ENCODE measurements around the gene COL9A2. TPM values are rescaled to one million over a fixed set of nuclear protein-coding genes. Genes with fewer than 3 reads are reported as not detected.

Gene COL9A2
- total and polyA plus RNA-seq, 4 donors = 0.19 to 0.75 (median 0.34) TPM

DNA sequence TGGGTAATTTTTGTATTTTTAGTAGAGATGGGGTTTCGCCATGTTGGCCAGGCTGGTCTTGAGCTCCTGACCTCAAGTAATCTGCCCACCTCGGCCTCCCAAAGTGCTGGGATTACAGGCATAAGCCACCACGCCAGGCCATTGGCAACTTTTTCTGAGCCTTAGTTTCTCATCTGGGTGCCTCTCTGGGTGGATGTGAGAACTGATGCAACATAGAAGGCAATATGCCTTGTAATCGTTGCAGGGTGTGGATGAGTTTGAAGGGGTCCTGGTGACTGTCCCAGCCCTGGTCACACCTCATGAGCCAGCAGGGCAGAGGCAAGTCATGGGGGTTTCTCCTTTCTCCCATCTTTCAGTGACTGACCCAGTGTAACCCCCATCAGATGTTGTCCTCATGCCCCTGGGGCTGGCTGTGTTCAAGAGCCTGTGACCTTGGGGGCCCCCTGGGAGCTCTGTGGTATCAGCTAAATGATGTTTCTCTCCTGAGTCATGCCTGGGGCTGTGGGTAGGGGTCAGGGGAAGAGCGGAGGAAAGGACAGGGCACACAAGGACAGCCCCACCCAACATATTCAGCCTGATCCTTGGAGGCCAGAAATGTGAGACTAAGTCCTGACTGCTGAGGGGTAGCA, 3.6 kb downstream of the COL9A2 start:
- DNase-seq (ENCODE audit: low spot score) = no peak
- H3K27me3 ChIP-seq (ENCODE audit: control insufficient read depth in 4 of 4, insufficient read depth in 4 of 4, low read length in 3 of 4) = peaks cover 0 to 6% (median 2%) of the 10 kb centered on the region in 4 donors

More for the DNA sequence above, 3.6 kb downstream of the COL9A2 start:
- Histone ChIP-seq H3K36me3 (ENCODE audit: control insufficient read depth in 4 of 4, insufficient read depth in 3 of 4, low read depth in 1 of 4, low read length in 3 of 4) (no peaks in the 10 kb centered on the region), H3K4me3 (ENCODE audit: low read depth in 1 of 3, low read length in 3 of 3) (no peak overlapping the region), H3K4me1 (ENCODE audit: control insufficient read depth in 4 of 4, insufficient read depth in 4 of 4, low read length in 3 of 4) (peaks cover 10 to 21% (median 15%) of the 10 kb centered on the region in 4 donors), H3K9me3 (ENCODE audit: control insufficient read depth in 4 of 4, low read length in 3 of 4) (no peaks in the 10 kb centered on the region), H3K27ac (ENCODE audit: low read depth in 1 of 2, low read length in 2 of 2) (no peak overlapping the region), H3K9ac (ENCODE audit: low read depth in 1 of 2, low read length in 2 of 2) (no peak overlapping the region)
- WGBS = 92% methylated on average over 5 of the region's 5 CpGs
- no peak for TF ChIP-seq RAD21 (IDR thresholded peaks at IDR 0.05)
- no peak for TF ChIP-seq HNF4A (conservative IDR thresholded peaks at IDR 0.05)
- TF ChIP-seq NR2F2 (IDR thresholded peaks at IDR 0.05) = no peak
- TF ChIP-seq RXRA (IDR thresholded peaks at IDR 0.05) = no peak
- no peak for TF ChIP-seq REST (IDR thresholded peaks at IDR 0.05)
- TF ChIP-seq FOXA1 (IDR thresholded peaks at IDR 0.05) = no peak
- no peak for TF ChIP-seq YY1 (IDR thresholded peaks at IDR 0.05)
- no peak for TF ChIP-seq SP1 (IDR thresholded peaks at IDR 0.05)
- TF ChIP-seq FOXA2 (IDR thresholded peaks at IDR 0.05) = no peak
- no peak for TF ChIP-seq ATF3 (IDR thresholded peaks at IDR 0.05)
- TF ChIP-seq EGR1 (IDR thresholded peaks at IDR 0.05; ENCODE audit: low read depth in 2 of 2) = no peak
- no peak for TF ChIP-seq GABPA (IDR thresholded peaks at IDR 0.05 in 1 of 2, conservative IDR thresholded peaks at IDR 0.05 in 1 of 2)
- TF ChIP-seq, protein P1, sequence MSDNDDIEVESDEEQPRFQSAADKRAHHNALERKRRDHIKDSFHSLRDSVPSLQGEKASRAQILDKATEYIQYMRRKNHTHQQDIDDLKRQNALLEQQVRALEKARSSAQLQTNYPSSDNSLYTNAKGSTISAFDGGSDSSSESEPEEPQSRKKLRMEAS (IDR thresholded peaks at IDR 0.05) = no peak
- TF ChIP-seq JUND (IDR thresholded peaks at IDR 0.05) = no peak
- TF ChIP-seq, protein P2, sequence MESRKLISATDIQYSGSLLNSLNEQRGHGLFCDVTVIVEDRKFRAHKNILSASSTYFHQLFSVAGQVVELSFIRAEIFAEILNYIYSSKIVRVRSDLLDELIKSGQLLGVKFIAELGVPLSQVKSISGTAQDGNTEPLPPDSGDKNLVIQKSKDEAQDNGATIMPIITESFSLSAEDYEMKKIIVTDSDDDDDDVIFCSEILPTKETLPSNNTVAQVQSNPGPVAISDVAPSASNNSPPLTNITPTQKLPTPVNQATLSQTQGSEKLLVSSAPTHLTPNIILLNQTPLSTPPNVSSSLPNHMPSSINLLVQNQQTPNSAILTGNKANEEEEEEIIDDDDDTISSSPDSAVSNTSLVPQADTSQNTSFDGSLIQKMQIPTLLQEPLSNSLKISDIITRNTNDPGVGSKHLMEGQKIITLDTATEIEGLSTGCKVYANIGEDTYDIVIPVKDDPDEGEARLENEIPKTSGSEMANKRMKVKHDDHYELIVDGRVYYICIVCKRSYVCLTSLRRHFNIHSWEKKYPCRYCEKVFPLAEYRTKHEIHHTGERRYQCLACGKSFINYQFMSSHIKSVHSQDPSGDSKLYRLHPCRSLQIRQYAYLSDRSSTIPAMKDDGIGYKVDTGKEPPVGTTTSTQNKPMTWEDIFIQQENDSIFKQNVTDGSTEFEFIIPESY (IDR thresholded peaks at IDR 0.05) = no peak
- TF ChIP-seq HNF4G (IDR thresholded peaks at IDR 0.05) = no peak
- no peak for TF ChIP-seq TAF1 (conservative IDR thresholded peaks at IDR 0.05)
- TF ChIP-seq, protein P3, sequence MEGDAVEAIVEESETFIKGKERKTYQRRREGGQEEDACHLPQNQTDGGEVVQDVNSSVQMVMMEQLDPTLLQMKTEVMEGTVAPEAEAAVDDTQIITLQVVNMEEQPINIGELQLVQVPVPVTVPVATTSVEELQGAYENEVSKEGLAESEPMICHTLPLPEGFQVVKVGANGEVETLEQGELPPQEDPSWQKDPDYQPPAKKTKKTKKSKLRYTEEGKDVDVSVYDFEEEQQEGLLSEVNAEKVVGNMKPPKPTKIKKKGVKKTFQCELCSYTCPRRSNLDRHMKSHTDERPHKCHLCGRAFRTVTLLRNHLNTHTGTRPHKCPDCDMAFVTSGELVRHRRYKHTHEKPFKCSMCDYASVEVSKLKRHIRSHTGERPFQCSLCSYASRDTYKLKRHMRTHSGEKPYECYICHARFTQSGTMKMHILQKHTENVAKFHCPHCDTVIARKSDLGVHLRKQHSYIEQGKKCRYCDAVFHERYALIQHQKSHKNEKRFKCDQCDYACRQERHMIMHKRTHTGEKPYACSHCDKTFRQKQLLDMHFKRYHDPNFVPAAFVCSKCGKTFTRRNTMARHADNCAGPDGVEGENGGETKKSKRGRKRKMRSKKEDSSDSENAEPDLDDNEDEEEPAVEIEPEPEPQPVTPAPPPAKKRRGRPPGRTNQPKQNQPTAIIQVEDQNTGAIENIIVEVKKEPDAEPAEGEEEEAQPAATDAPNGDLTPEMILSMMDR (IDR thresholded peaks at IDR 0.05; ENCODE audit: low read depth, low read length, missing input control) = no peak

Data from liver (tissue), 9 donors.